WTC11 (cell line): Measurements from ENCODE around the gene LTBP2. TPM values are rescaled to one million over a fixed set of nuclear protein-coding genes. Genes with fewer than 3 reads are reported as not detected.

Experiments
- ATAC-seq: fragments of 200-7000 bp; cut with Tn5 transposase; 2 replicates; pipeline ENCODE4 v1.10.0; 2021; ENCODE audit warnings: mild to moderate bottlenecking, moderate library complexity
- CTCF ChIA-PET: fragments of 300-600 bp; sonication (Branson Sonifier 250); formaldehyde crosslinking; loops from one replicate; lab custom pipeline; 2021; ENCODE audit warnings: antibody characterized with exemption; lab: Charles Lee
- POLR2A ChIA-PET: fragments of 350-600 bp; sonication (Branson Sonifier 250); formaldehyde crosslinking; loops from one replicate; lab custom pipeline; 2021; ENCODE audit warnings: antibody characterized with exemption; lab: Charles Lee
- DNase-seq: peaks from one replicate; pipeline ENCODE4 v3.0.0; 2021; ENCODE audit warnings: low spot score
- H3K27ac Mint-ChIP-seq: 2 replicates; pipeline ENCODE4 v1.8.0; 2021; ENCODE audit warnings: mixed read lengths
- H3K27me3 Mint-ChIP-seq: 2 replicates; pipeline ENCODE4 v1.8.0; 2021; ENCODE audit warnings: low read depth, mild to moderate bottlenecking, moderate library complexity, mixed read lengths
- H3K36me3 Mint-ChIP-seq: 2 replicates; pipeline ENCODE4 v1.8.0; 2021; ENCODE audit warnings: mixed read lengths
- H3K4me1 Mint-ChIP-seq: 2 replicates; pipeline ENCODE4 v1.8.0; 2022; ENCODE audit warnings: mixed read lengths
- H3K4me3 Mint-ChIP-seq: 2 replicates; pipeline ENCODE4 v1.8.0; 2021; ENCODE audit warnings: mild to moderate bottlenecking, moderate library complexity, mixed read lengths
- H3K9me3 Mint-ChIP-seq: 2 replicates; pipeline ENCODE4 v1.8.0; 2021; ENCODE audit warnings: mixed read lengths
- ATF2 ChIP-seq: sonication (generic); formaldehyde crosslinking; IDR thresholded peaks from 2 replicates; pipeline ENCODE4 v1.8.1; 2022; ENCODE audit warnings: low read depth, missing genetic modification reagents, borderline replicate concordance
- CREB1 ChIP-seq: sonication (generic); formaldehyde crosslinking; IDR thresholded peaks from 2 replicates; pipeline ENCODE4 v1.8.0; 2023; ENCODE audit warnings: mild to moderate bottlenecking, missing genetic modification reagents
- CREM ChIP-seq: sonication (generic); formaldehyde crosslinking; IDR thresholded peaks from 2 replicates; pipeline ENCODE4 v1.8.1; 2022; ENCODE audit warnings: mild to moderate bottlenecking, missing genetic modification reagents, moderate library complexity
- CTCF ChIP-seq: fragments of 200-600 bp; IDR thresholded peaks from 2 replicates; pipeline ENCODE4 v1.8.0; 2022; ENCODE audit warnings: antibody characterized with exemption
- E2F4 ChIP-seq: sonication (generic); formaldehyde crosslinking; IDR thresholded peaks from 2 replicates; pipeline ENCODE4 v1.8.1; 2022; ENCODE audit warnings: low read depth, mild to moderate bottlenecking, moderate library complexity, missing genetic modification reagents, borderline replicate concordance
- ELF4 ChIP-seq: sonication (generic); formaldehyde crosslinking; IDR thresholded peaks from 2 replicates; pipeline ENCODE4 v1.8.1; 2022; ENCODE audit warnings: low read depth, mild to moderate bottlenecking, moderate library complexity, missing genetic modification reagents
- ERG ChIP-seq: fragments of 250-450 bp; sonication (Bioruptor Pico); IDR thresholded peaks from 2 replicates; pipeline ENCODE4 v1.8.0; 2021; ENCODE audit warnings: mild to moderate bottlenecking
- FOXJ3 ChIP-seq: sonication (generic); formaldehyde crosslinking; IDR thresholded peaks from 2 replicates; pipeline ENCODE4 v1.9.0; 2021; ENCODE audit warnings: missing genetic modification reagents, mild to moderate bottlenecking, borderline replicate concordance
- FOXP1 ChIP-seq: sonication (generic); formaldehyde crosslinking; IDR thresholded peaks from 2 replicates; pipeline ENCODE4 v1.8.0; 2022; ENCODE audit warnings: missing genetic modification reagents, mild to moderate bottlenecking, moderate library complexity, borderline replicate concordance
- HMGXB4 ChIP-seq: sonication (generic); formaldehyde crosslinking; IDR thresholded peaks from 2 replicates; pipeline ENCODE4 v1.8.1; 2023; ENCODE audit warnings: mild to moderate bottlenecking, moderate library complexity, missing genetic modification reagents
- IRF1 ChIP-seq: sonication (generic); formaldehyde crosslinking; IDR thresholded peaks from 2 replicates; pipeline ENCODE4 v1.8.0; 2023; ENCODE audit warnings: missing genetic modification reagents
- JAZF1 ChIP-seq: fragments of 250-450 bp; sonication (Bioruptor Pico); IDR thresholded peaks from 2 replicates; pipeline ENCODE4 v1.9.0; 2021; ENCODE audit warnings: moderate library complexity, mild to moderate bottlenecking, inconsistent platforms
- MAX ChIP-seq: sonication (generic); formaldehyde crosslinking; IDR thresholded peaks from 2 replicates; pipeline ENCODE4 v1.8.0; 2022; ENCODE audit warnings: mild to moderate bottlenecking, missing genetic modification reagents
- MYBL2 ChIP-seq: sonication (generic); formaldehyde crosslinking; IDR thresholded peaks from 2 replicates; pipeline ENCODE4 v1.8.1; 2023; ENCODE audit warnings: mild to moderate bottlenecking, moderate library complexity, missing genetic modification reagents
- NR1H2 ChIP-seq: sonication (generic); formaldehyde crosslinking; IDR thresholded peaks from 2 replicates; pipeline ENCODE4 v1.9.0; 2021; ENCODE audit warnings: mild to moderate bottlenecking, moderate library complexity, missing genetic modification reagents
- OVOL2 ChIP-seq: fragments of 250-450 bp; sonication (Bioruptor Pico); IDR thresholded peaks from 2 replicates; pipeline ENCODE4 v1.9.0; 2021; ENCODE audit warnings: mild to moderate bottlenecking, borderline replicate concordance
- PRRX2 ChIP-seq: fragments of 250-450 bp; sonication (Bioruptor Pico); IDR thresholded peaks from 2 replicates; pipeline ENCODE4 v1.8.0; 2021; ENCODE audit warnings: mild to moderate bottlenecking
- SMAD3 ChIP-seq: sonication (generic); formaldehyde crosslinking; IDR thresholded peaks from 2 replicates; pipeline ENCODE4 v1.8.0; 2022; ENCODE audit warnings: missing genetic modification reagents, mild to moderate bottlenecking, borderline replicate concordance
- SOX15 ChIP-seq: fragments of 250-450 bp; sonication (Bioruptor Pico); IDR thresholded peaks from 2 replicates; pipeline ENCODE4 v1.9.0; 2021; ENCODE audit warnings: mild to moderate bottlenecking
- TCF7 ChIP-seq: sonication (generic); formaldehyde crosslinking; IDR thresholded peaks from 2 replicates; pipeline ENCODE4 v1.8.0; 2022; ENCODE audit warnings: mild to moderate bottlenecking, low read depth, missing genetic modification reagents, moderate library complexity
- USF2 ChIP-seq: sonication (generic); formaldehyde crosslinking; IDR thresholded peaks from 2 replicates; pipeline ENCODE4 v1.8.1; 2023; ENCODE audit warnings: mild to moderate bottlenecking, missing genetic modification reagents, moderate library complexity
- ZNF219 ChIP-seq: sonication (generic); formaldehyde crosslinking; IDR thresholded peaks from 2 replicates; pipeline ENCODE4 v1.8.0; 2023; ENCODE audit warnings: missing genetic modification reagents, mild to moderate bottlenecking, borderline replicate concordance
- ZNF671 ChIP-seq: fragments of 250-450 bp; sonication (Bioruptor Pico); IDR thresholded peaks from 2 replicates; pipeline ENCODE4 v1.8.0; 2021; ENCODE audit warnings: mild to moderate bottlenecking
- total RNA-seq: library from RNA; stranded (reverse); gene quantifications from 3 replicates; pipeline ENCODE4 v1.2.3, GENCODE V29; 2021

Gene LTBP2
- total RNA-seq, 1 experiment from 2014 or later = 1.2 TPM

- TF ChIP-seq CTCF (no peak), SOX15 (CRISPR knock-in tag) (no peak), ERG (CRISPR knock-in tag) (no peak), IRF1 (CRISPR knock-in tag) (no peak), FOXP1 (CRISPR knock-in tag) (no peak), TCF7 (CRISPR knock-in tag) (no peak), MAX (CRISPR knock-in tag) (no peak), CREB1 (CRISPR knock-in tag) (no peak), ELF4 (CRISPR knock-in tag) (no peak)
Measured at GRCh38 chr14:74468513-74468912, 143.5 kb downstream of the LTBP2 start (continued).

GRCh38 chr14:74465335-74465734 is 146.7 kb downstream of the LTBP2 start:
- H3K27ac Mint-ChIP-seq = no peak overlapping the region
- H3K4me1 Mint-ChIP-seq = 0 out of 2 replicates have a peak, but pooled peaks cover 2% of the 10 kb centered on the region
- ChIA-PET POLR2A (no interaction called here), CTCF (interaction anchor here (0.7 to 1.5 kb wide), 5 partner anchors 8 to 209 kb away, joined by 3 to 8 read pairs (median 4); no protein-coding TSS in a partner anchor)
- H3K27me3 Mint-ChIP-seq = no peaks in the 10 kb centered on the region; the same call in 1 of the 2 replicates
- no peaks in the 10 kb centered on the region for H3K9me3 Mint-ChIP-seq
- TF ChIP-seq PRRX2 (CRISPR knock-in tag) (no peak), CREM (no peak), ATF2 (CRISPR knock-in tag) (no peak), HMGXB4 (CRISPR knock-in tag) (no peak), IRF1 (CRISPR knock-in tag) (no peak), USF2 (CRISPR knock-in tag) (no peak), ZNF671 (CRISPR knock-in tag) (no peak), MYBL2 (CRISPR knock-in tag) (no peak), JAZF1 (no peak), TCF7 (CRISPR knock-in tag) (no peak), OVOL2 (CRISPR knock-in tag) (no peak), ZNF219 (CRISPR knock-in tag) (no peak), NR1H2 (no peak), E2F4 (CRISPR knock-in tag) (no peak), FOXJ3 (CRISPR knock-in tag) (no peak), SMAD3 (no peak)
- ATAC-seq (no peak), DNase-seq (no peak)
- no peaks in the 10 kb centered on the region for H3K36me3 Mint-ChIP-seq
- H3K4me3 Mint-ChIP-seq = no peak overlapping the region
